ENCODE results near the gene VSIG10. TPM values are rescaled to one million over a fixed set of nuclear protein-coding genes. Genes with fewer than 3 reads are reported as not detected.

VSIG10 gene
- total RNA-seq, 1 donor from 2014 or later, result 38.3 TPM

- Histone ChIP-seq H3K4me1 (no peaks in the 10 kb centered on the region), H3K27me3 (no peaks in the 10 kb centered on the region), H3K9me3 (no peaks in the 10 kb centered on the region), H3K27ac (no peak overlapping the region), H3K36me3 (peaks cover 80 to 96% of the 10 kb centered on the region in 2 donors), H3K4me3 (no peak overlapping the region)
- DNase-seq (ENCODE audit: low spot score in 2 of 2), result no peak
- intact Hi-C loops (cut with DNase I), result no loop called here
- TF ChIP-seq CTCF (IDR thresholded peaks at IDR 0.05), result no peak
Measured at GRCh38 chr12:118034429-118035189, 69.2 kb downstream of the VSIG10 start.

GRCh38 chr12:118033902-118034301 lies 69.9 kb downstream of the VSIG10 start:
- no peak overlapping the region for H3K27ac ChIP-seq
- DNase-seq (ENCODE audit: low spot score in 2 of 2), result no peak
- H3K4me3 ChIP-seq, result no peak overlapping the region
- intact Hi-C loops (cut with DNase I), result no loop called here
- H3K27me3 ChIP-seq, result no peaks in the 10 kb centered on the region
- H3K9me3 ChIP-seq, result no peaks in the 10 kb centered on the region
- no peak for TF ChIP-seq CTCF (IDR thresholded peaks at IDR 0.05)
- peaks cover 73 to 95% of the 10 kb centered on the region in 2 donors for H3K36me3 ChIP-seq
- no peaks in the 10 kb centered on the region for H3K4me1 ChIP-seq

GRCh38 chr12:118033323-118033722 lies 70.5 kb downstream of the VSIG10 start:
- intact Hi-C loops (cut with DNase I), result no loop called here
- Histone ChIP-seq H3K27me3 (no peaks in the 10 kb centered on the region), H3K36me3 (peaks cover 67 to 92% of the 10 kb centered on the region in 2 donors), H3K27ac (no peak overlapping the region), H3K9me3 (no peaks in the 10 kb centered on the region), H3K4me1 (no peaks in the 10 kb centered on the region), H3K4me3 (no peak overlapping the region)
- no peak for TF ChIP-seq CTCF (IDR thresholded peaks at IDR 0.05)
- no peak for DNase-seq (ENCODE audit: low spot score in 2 of 2)

- Histone ChIP-seq H3K36me3 (peaks cover 61 to 86% of the 10 kb centered on the region in 2 donors), H3K27ac (no peak overlapping the region)
- intact Hi-C loops (cut with DNase I), result no loop called here
Measured at GRCh38 chr12:118032188-118032587, 71.6 kb downstream of the VSIG10 start.

GRCh38 chr12:118029166-118029565 lies 74.6 kb downstream of the VSIG10 start:
- DNase-seq (ENCODE audit: low spot score in 2 of 2), result no peak
- Histone ChIP-seq H3K4me3 (no peak overlapping the region), H3K27me3 (no peaks in the 10 kb centered on the region), H3K9me3 (no peaks in the 10 kb centered on the region), H3K4me1 (no peaks in the 10 kb centered on the region), H3K36me3 (peaks cover 46 to 77% of the 10 kb centered on the region in 2 donors), H3K27ac (no peak overlapping the region)
- intact Hi-C loops (cut with DNase I), result no loop called here
- no peak for TF ChIP-seq CTCF (IDR thresholded peaks at IDR 0.05)

More at GRCh38 chr12:118032188-118032587, 71.6 kb downstream of the VSIG10 start:
- DNase-seq (ENCODE audit: low spot score in 2 of 2), result no peak
- no peak for TF ChIP-seq CTCF (IDR thresholded peaks at IDR 0.05)
- no peaks in the 10 kb centered on the region for H3K27me3 ChIP-seq
- no peaks in the 10 kb centered on the region for H3K9me3 ChIP-seq
- no peaks in the 10 kb centered on the region for H3K4me1 ChIP-seq
- H3K4me3 ChIP-seq, result no peak overlapping the region

Data from ascending aorta (tissue), 2 donors.